Measurements from ENCODE around the gene LSAMP. TPM values are rescaled to one million over a fixed set of nuclear protein-coding genes. Genes with fewer than 3 reads are reported as not detected.

LSAMP gene
- total and polyA plus RNA-seq, 2 donors (not counting 3 experiments of a cell fraction or from before 2014, with no cell fraction given) = not detected

- no TSS peak for BruUV-seq (replicated peaks)
- TF ChIP-seq FOS (IDR thresholded peaks at IDR 0.05; ENCODE audit: borderline replicate concordance, insufficient read depth, low read length) (no peak), POLR2AphosphoS5 (IDR thresholded peaks at IDR 0.05; ENCODE audit: insufficient read depth, low read depth, low read length) (no peak), CTCF (IDR thresholded peaks at IDR 0.05; ENCODE audit: extremely low read depth in 1 of 2, insufficient read depth in 1 of 2, low read depth in 1 of 2, low read length in 2 of 2) (no peak), POLR2A (IDR thresholded peaks at IDR 0.05; ENCODE audit: low read depth, low read length) (no peak), GATA2 (IDR thresholded peaks at IDR 0.05; ENCODE audit: insufficient read depth, insufficient read length, low read depth, low read length) (no peak), MYC (IDR thresholded peaks at IDR 0.05; ENCODE audit: low read depth, low read length) (no peak), MAX (IDR thresholded peaks at IDR 0.05; ENCODE audit: insufficient read depth, insufficient read length) (no peak), JUN (IDR thresholded peaks at IDR 0.05; ENCODE audit: borderline replicate concordance, insufficient read depth, insufficient read length, low read depth) (no peak), EZH2 (IDR thresholded peaks at IDR 0.05; ENCODE audit: borderline replicate concordance, low read depth, low read length, severe bottlenecking) (no peak)
Measured at GRCh38 chr3:116019254-116019763, 426.0 kb downstream of the LSAMP start.

More at GRCh38 chr3:116019254-116019763, 426.0 kb downstream of the LSAMP start:
- ChIA-PET CTCF (no interaction called here), POLR2A (no interaction called here)
- Histone ChIP-seq H3K4me3 (replicated peaks in 1 of 3; ENCODE audit: insufficient read depth in 1 of 3, low read depth in 1 of 3, low read length in 3 of 3) (no peak overlapping the region), H3K4me2 (ENCODE audit: insufficient read depth, low read length) (no peak overlapping the region), H3K27ac (ENCODE audit: insufficient read depth, low read depth, low read length) (no peak overlapping the region), H3K36me3 (ENCODE audit: control insufficient read depth in 2 of 2, extremely low read depth in 1 of 2, insufficient read depth in 2 of 2, low read length in 2 of 2) (no peaks in the 10 kb centered on the region), H3K9me1 (replicated peaks; ENCODE audit: control insufficient read depth, extremely low read depth, insufficient read depth, low read length) (no peaks in the 10 kb centered on the region), H3K27me3 (ENCODE audit: control insufficient read depth in 2 of 2, insufficient read depth in 2 of 2, low read length in 2 of 2) (no peaks in the 10 kb centered on the region), H4K20me1 (replicated peaks; ENCODE audit: control insufficient read depth, extremely low read depth, insufficient read depth, low read length) (no peaks in the 10 kb centered on the region), H2AFZ (ENCODE audit: low read depth, low read length) (no peak overlapping the region), H3K9ac (replicated peaks; ENCODE audit: extremely low read depth, insufficient read depth, low read length) (no peak overlapping the region), H3K9me3 (replicated peaks; ENCODE audit: control insufficient read depth, insufficient read depth, low read length) (no peaks in the 10 kb centered on the region), H3K4me1 (ENCODE audit: control insufficient read depth, extremely low read depth, insufficient read depth, low read length) (no peaks in the 10 kb centered on the region), H3K79me2 (ENCODE audit: control insufficient read depth, insufficient read depth, low read length) (no peaks in the 10 kb centered on the region)
- FAIRE-seq (no peak), DNase-seq (ENCODE audit: low read depth, low spot score) (no peak)
- intact Hi-C loops (cut with micrococcal nuclease) (no loop called here), dilution Hi-C loops (cut with MboI; ENCODE audit: extremely low pct_ligation_motif_present, low sequenced_read_pairs) (no loop called here)
